ENCODE results near the gene NFIC.
"Not testable (repeated sequence)": the region's sequence is repeated elsewhere in the genome, so short reads cannot be mapped to it uniquely, and the experiment has no call there.

The NFIC gene

GRCh38 chr19:3344608-3345598 is 21.5 kb upstream of the NFIC start:
- TF ChIP-seq CTCF (IDR thresholded peaks at IDR 0.05; ENCODE audit: low read depth, low read length, missing control alignments) = no peak
- no peak overlapping the region for H3K4me3 ChIP-seq (replicated peaks; ENCODE audit: low read depth, low read length)
- no peak for DNase-seq (ENCODE audit: extremely low read depth, low read depth)

- no peak for TF ChIP-seq CTCF (IDR thresholded peaks at IDR 0.05; ENCODE audit: low read depth, low read length, missing control alignments)
- DNase-seq (ENCODE audit: extremely low read depth, low read depth) = no peak
- no peak overlapping the region for H3K4me3 ChIP-seq (replicated peaks; ENCODE audit: low read depth, low read length)
These were observed 20.4 kb upstream of the NFIC start for GRCh38 chr19:3345850-3346460.

- H3K4me3 ChIP-seq (replicated peaks; ENCODE audit: low read depth, low read length) = no peak overlapping the region
- TF ChIP-seq CTCF (IDR thresholded peaks at IDR 0.05; ENCODE audit: low read depth, low read length, missing control alignments) = no peak
- no peak for DNase-seq (ENCODE audit: extremely low read depth, low read depth)
These were observed 19.6 kb upstream of the NFIC start for GRCh38 chr19:3346677-3347353.

- no peak overlapping the region for H3K4me3 ChIP-seq (replicated peaks; ENCODE audit: low read depth, low read length)
- TF ChIP-seq CTCF (IDR thresholded peaks at IDR 0.05; ENCODE audit: low read depth, low read length, missing control alignments) = no peak
- no peak for DNase-seq (ENCODE audit: extremely low read depth, low read depth)
These were observed 18.3 kb upstream of the NFIC start for GRCh38 chr19:3348042-3348441.

- not testable (repeated sequence) for DNase-seq (ENCODE audit: extremely low read depth, low read depth)
These were observed 17.9 kb upstream of the NFIC start for GRCh38 chr19:3348469-3348868.

GRCh38 chr19:3350014-3350663 is 16.2 kb upstream of the NFIC start:
- TF ChIP-seq CTCF (IDR thresholded peaks at IDR 0.05; ENCODE audit: low read depth, low read length, missing control alignments) = no peak
- no peak overlapping the region for H3K4me3 ChIP-seq (replicated peaks; ENCODE audit: low read depth, low read length)
- no peak for DNase-seq (ENCODE audit: extremely low read depth, low read depth)

More at GRCh38 chr19:3348469-3348868, 17.9 kb upstream of the NFIC start:
- not testable (repeated sequence) for H3K4me3 ChIP-seq (replicated peaks; ENCODE audit: low read depth, low read length)
